COR-L47 (cell line): Measurements from ENCODE around the gene HAAO.
A peak's percentile ranks its signal among the peaks of the same experiment; 100 is the strongest.

Experiments
- DNase-seq: peaks from one replicate; lab custom pipeline; 2025; lab: John Stamatoyannopoulos, UW

The HAAO gene

DNA sequence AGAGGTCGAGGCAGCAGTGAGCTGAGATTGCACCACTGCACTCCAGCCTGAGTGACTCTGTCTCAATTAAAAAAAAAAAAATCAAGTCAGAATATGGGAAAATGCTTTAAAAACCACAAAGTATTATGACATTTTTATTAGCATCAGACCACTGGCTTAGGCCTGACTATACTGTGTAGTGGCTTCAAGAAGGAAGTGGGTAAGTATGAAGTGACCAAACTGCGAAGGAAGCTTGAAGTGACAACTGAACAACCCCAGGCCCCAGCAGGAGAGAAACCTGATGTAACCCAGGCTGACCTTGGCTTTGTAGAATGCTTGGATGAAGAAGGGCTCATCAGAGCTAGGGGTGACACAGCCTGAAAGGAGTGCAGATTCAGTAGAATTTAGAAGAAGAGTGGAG, 21.4 kb upstream of the HAAO start:
- no peak for DNase-seq

DNA sequence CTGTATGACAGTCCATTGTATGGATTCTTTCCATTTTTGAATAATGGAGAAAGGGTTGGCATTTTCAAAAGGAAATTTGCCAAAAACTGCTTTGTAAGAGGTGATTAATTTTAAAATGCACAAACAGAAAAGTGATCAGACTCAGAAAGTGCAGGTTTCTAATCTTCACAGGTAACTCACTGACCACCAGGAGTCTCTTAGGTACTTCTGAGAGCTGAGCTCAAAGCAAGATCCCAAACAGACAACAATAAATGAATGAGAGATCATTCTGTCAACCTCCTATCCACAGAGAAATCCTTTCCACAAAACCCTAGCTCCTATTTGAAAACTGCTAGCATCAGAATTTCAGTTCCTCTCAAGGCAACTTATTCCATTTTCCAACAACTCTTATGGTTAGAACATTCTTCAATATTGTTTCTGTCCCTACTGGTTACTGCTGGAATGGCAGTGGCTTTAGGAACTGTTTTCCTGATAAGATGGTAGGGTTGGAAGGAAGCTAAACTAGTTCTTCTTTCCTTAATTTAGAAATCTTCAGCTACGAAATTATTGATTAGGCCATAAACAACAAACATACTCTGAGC, 20.6 kb upstream of the HAAO start:
- peak; percentile 5 for DNase-seq

DNA sequence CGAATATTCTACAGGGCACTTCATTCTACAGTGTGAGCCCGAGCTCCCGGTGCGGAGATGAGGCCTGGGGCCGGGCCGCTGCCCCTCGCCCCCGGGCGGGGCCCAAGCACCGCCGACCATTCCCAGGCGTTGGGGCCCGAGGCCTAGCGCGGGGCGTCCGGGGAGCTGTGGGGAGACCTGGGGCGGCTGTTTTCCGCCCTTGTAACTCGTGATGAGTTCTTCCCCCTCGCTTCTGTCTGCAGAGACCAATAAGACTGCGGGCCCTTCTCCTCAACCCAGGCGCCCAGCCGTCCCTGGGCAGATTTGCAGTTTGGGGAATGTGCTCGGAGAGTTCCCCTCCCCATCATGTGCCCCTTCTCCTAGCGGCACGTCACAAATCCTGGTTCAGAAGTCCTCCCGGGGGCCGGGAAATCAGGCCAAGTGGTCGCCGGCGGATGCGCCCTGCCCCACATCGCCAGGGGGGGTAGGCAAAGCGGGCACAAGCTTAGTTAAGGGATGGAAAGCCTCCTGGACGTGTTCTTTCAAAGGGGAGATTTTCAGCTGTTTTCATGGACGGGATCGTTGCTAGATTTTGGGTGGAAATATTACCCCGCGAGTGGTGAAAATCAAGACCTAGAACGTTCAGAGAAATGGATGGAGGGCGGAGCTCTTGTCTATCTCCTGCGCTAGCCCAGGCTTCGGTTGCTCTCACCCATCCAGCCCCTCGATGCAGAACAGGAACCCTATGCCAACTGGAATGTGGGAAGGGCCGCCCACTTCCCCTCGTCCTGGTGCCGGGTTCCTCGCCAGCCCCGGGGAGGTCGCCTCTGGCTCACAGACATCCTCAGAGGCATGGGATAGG, 18.8 kb upstream of the HAAO start:
- DNase-seq, result peak; percentile 50

DNA sequence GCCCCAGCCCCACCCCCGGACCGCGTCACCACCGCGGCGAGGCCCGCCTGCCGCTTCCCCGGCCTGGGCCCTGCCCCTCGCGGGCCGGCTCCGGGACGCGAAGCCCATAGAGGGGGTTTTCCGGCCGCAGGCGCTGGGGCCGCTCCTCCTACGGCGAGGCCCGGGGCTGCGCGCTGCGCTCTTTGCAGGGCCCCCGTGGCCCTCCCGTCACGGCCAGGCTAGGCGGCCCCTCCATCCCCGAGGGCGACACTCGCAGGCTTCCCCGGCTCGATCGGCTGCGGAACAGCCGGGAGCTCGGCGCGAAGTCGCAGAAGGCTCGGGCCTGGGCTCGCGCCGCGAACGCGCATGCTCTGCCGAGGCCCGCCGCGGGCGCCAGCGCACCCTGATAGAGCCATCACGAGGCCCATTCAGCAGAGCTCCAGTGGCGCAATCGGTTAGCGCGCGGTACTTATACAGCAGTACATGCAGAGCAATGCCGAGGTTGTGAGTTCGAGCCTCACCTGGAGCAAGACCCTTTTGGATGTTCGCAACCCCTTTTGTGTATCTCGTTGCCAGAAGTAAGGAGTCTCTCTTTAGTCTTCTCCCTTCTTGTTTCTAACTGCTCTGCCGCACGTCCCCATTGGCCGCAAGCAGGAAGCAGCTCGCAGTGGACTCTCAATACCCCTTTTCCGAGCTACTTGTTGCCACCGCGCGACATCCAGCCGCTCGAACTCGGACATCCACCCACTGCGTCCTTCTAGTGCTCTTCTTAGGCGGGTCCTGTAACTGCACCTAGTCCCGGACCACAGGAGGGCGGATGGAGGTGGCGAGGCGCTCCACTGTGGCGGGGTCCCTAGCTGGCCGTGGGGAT, 18.0 kb upstream of the HAAO start:
- DNase-seq, result peak; percentile 93

DNA sequence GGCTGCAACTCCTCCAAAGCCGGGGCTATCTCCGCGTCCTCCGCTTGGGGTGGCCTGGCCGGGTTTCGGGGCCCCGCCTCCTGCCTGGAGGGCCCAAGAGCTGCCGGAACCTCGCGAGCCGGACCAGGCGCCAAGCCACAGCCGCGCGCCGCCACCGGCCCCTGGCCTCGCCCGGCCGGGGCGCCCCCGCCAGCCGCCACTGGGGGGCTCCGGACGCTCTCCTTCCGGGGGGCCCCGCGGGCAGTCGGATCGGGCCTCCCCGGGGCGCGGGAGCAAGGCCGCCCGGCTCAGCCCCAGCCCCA, 17.4 kb upstream of the HAAO start:
- no peak for DNase-seq

DNA sequence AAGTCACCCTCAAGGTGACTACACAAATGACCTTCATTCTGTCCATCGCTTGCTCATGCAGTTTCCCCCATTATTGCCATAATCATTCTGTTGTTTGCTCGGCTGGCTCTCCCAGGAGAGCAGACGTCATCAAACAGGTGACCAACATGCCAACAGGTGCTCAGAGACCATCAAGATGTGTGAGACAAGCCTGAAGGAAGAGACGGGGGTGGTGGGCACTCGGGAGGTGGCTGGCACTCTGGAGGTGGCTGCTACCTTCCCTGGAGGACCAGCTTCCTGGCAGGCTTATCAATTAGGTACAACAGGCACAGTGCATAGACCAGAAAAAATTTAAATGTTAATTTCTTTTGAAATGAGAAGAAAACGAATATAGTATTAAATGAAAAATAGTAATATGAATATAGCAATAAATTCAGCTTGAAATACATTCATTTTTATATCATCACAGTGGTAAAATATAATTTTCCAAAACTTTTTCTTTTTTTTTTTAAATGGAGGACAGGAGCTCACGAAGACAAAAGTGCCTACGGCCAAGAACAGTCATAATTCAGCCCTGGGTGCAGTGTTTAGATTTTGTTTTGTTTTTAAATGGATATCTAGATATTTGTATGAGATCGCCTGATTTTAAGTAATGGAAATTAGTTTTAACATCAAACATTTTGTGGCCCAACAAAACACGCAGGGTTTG, 16.9 kb upstream of the HAAO start:
- peak; percentile 47 for DNase-seq

DNA sequence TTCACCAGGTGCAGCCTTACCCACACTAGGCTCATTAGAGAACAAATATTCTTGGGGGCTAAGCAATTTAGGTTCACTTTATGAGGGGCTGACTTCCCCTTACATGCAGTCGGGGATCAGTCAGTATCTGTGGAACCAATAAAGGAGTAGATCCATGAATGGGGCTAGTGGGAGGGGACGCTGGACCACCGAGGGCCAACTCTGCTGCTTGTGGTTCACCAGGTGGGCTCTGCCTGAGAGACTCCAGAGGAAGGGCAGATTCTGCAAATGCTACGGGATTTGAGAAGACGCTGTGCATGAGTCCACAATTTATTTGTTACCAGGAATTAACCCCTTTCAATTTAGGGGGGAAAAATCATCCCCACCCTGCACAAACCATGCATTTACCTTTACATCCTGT, 15.9 kb upstream of the HAAO start:
- no peak for DNase-seq

DNA sequence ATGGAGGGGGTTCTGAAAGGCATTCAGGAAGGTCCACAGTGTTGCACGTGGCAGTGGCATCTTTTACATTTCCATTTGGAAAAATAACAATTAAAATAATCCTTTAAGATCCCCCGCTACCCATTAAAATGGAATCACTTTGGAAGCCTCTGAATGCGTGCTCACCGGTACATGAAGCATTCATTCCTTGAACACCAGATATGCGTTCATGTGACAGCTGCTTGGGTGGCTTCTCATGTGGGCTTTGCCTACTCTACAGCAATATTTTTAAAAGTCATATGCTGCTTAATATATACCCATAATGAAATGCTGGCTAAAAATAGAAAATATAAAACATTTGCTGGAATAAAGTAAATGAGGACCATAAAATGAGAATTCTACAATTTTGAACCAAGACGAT, 14.4 kb upstream of the HAAO start:
- no peak for DNase-seq

DNA sequence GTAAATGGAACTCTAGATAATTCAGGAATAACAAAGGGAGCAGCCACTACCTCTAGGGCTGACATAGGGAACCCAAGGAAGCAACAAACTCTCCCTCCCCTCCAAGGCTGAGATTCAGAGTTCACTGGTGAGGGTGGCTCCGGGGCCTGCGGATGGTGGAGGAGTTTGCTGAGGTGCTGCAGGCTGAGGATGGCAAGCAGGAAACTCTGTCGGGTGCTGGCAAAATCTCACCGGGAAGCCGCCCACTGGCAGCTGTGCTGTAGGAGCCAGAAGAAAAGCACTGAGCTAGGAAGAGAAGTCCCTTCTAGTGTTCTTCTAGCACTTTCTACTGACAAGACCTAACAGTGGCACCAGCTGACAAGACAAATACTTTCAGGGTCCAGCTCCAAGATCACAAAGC, 12.5 kb upstream of the HAAO start:
- no peak for DNase-seq

DNA sequence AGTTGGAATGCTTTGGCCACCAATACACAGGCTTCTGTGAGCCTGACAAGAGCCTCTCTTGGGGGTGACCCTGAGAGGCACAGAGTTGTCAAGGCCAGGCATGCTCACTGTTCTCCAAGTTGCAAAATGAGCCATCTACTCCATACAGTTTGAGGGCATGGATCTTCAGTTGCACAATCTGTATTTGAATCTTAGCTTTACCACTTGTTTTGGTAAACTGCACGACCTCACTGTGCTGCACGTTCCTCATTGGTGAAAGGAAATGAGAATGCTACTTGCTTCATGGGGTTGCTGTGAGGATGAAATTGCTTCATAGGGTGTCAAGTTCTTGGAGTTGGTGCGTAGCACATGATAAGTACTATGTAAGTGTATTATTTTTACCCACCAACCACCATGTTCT, 12.0 kb upstream of the HAAO start:
- no peak for DNase-seq

DNA sequence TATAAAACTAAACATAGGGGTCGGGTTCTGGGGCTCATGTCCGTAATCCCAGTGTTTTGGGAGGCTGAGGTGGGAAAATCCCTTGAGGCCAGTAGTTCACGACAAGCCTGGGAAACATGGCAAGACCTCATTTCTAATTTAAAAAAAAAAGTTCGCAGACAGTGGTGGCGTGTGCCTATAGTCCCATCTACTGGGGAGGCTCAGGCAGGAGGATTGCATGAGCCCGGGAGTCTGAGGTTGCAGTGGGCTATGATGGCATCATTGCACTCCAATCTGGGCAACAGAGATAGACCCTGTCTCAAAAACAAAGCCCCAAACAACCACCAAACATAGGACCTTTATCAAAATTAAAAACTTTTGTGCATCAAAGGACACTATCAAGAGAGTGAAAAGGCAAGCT, 9.8 kb upstream of the HAAO start:
- no peak for DNase-seq

DNA sequence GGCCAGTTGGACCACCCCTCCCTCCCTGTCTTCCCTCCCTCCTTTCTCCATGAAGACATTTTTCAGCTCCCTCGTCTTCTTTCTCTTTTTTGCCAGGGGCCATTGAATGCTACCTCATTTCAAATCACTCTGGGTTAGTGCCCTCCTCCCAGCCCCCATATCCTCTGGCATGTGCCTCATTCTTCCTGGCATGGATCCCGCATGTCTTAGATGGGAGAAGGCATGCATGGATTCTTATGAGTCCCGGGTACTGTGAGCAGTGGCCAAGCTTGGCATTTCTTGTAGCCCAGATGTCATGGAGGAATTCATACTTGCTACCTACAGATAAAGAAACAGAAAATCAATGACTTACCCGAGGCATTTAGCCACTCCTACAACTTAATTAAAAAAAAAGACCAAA, 9.0 kb upstream of the HAAO start:
- no peak for DNase-seq

DNA sequence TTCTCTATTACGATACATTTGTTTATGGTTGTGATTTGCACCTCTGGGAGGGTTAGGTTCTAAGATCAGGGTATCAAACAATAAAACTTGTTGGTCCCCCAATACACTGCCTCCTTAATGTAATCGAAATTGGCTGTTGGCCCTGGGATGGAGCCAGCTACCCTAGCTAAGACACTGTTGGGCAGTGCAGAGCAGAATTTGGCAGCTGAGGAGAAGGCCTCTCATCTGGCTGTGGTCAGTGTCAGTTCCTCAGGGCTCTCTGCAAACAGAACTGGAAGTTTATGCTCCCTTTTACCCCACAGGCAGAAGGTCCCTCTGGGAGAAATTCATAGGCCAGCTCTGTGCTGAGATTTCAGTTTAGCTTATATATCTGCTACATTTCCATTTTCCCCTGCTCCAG, 8.6 kb upstream of the HAAO start:
- DNase-seq, result no peak

DNA sequence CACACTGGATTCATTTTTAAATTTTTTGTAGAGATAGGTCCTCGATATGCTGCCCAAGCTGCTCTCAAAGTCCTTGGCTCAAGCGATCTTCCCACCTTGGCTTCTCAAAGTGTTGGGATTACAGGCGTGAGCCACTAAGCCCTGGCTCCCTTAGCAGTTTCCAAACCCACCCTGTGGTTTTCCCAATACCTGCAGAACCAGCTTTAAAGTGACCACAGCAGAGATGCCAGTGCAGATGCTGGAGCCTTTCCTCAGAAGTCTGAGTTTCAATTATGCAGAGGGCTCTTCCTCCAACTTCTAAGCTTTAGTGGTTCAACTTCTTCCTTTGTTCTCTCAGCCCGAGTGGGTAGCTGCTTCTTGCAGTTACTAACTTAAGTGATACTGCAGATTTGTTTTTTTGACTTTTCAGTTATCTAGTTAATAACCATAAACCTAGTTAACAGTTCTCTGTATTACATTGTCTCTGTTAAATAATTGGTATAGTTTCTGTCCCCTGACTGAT, 8.1 kb upstream of the HAAO start:
- DNase-seq, result no peak

DNA sequence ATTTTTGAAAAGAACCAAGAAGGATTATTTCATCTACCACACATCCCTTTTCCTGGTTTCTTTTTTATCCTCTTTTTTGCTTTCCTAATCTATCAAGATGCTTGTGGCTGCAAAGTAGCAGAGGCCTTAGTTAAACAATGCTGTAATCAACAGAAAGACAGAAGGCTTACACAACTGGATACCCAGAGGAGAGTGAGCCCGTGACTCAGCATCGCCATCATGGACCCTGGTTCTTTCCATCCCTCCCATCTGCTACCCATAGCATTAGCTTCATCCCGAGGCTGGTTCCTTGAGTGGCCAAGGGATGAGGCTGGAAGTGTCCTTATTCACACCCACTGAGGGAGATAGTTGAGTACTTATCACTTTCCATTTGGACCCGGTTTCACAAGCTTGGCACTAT, 7.5 kb upstream of the HAAO start:
- no peak for DNase-seq

DNA sequence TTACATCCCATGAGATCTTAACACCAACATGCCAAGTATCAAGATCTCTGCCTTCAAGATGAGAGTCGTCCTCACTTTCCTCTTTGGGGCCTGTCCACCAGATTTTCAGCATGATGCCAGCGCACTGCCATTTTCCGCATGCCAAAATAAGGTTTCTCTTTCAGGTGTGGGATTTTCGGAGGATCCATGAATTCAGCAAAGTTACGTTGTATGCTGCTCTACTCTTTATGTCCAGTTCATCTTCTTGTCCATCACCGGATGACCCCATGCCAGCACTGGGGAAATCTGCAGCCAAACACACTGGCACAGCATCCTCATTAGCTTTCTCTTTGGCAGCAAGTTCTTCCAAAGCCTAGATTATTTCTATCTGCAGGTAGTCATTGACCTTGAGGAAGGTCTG, 4.9 kb upstream of the HAAO start:
- no peak for DNase-seq

DNA sequence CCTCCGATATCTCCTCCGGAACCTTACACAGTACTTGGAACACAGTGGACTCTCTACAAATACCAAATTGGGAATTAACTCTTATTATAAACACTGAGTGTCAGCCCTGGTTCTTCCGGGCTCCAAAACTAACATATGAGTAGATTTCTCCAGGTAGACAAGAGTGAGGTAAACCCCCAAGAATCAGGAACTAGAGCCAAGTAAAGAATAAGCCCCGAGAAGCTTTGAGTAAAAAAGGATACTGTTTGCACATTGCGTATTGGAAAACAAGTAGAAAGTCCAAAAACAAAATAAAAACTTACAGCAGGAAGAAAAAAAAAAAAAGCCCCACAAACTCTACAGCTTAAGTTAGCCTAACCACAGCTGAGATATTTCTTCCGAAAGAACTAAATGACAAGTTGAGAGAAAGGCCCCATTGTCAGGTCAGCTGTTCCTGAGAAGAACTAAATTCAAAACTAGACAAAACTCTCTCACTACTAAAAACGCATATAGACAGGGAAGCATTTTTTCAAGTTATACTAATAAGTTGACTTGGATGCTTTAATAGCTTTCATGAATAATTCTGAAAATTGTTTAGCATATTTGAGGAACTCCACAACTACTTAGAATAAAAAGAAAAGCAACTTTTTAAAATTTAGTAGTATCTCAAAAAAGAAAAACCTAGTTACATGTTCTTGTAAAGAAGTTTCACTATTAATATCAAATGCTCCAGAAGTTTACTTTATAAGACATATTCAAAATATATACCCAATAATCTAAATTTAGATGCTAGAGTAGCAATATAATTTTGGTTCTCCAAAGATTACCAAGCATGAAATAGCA, 4.3 kb upstream of the HAAO start:
- no peak for DNase-seq

DNA sequence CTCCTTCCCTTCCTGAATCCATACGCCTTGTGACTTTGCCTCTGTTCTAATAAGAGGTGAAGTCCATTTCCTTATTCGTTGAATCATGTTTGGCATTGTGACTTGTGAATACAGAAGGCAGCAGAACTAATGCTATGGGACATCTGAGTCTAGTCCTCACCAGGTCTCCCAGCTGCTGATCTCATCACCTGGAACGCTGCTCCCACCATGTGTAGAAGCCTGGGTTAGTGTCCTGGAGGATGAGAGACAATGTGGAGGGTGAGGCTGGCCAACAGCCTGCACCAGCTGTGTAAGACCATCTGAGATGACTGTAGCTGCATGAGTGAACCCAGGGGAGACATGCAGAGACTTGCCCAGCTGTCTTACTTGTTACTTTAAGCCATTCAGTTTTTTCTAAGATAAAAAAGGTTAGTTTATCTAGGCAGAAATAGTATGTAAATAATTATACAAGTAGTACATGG, 3.5 kb upstream of the HAAO start:
- DNase-seq, result no peak

DNA sequence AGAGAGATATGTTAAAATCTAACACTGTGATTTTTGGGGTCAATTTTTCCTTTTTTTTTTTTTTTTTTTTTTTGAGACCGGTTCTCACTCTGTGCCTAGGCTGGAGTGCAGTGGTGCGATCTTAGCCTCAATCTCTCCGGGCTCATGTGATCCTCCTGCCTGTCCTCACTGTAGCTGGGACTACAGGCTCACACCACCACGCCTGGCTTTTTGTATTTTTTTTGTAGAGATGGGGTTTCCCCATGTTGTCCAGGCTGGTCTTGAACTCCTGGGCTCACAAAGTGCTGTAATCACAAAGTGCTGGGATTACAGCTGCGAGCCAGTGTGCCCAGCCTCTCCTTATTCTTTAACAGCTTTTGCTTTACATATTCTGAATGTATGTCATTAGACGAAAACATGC, 2.9 kb upstream of the HAAO start:
- no peak for DNase-seq

DNA sequence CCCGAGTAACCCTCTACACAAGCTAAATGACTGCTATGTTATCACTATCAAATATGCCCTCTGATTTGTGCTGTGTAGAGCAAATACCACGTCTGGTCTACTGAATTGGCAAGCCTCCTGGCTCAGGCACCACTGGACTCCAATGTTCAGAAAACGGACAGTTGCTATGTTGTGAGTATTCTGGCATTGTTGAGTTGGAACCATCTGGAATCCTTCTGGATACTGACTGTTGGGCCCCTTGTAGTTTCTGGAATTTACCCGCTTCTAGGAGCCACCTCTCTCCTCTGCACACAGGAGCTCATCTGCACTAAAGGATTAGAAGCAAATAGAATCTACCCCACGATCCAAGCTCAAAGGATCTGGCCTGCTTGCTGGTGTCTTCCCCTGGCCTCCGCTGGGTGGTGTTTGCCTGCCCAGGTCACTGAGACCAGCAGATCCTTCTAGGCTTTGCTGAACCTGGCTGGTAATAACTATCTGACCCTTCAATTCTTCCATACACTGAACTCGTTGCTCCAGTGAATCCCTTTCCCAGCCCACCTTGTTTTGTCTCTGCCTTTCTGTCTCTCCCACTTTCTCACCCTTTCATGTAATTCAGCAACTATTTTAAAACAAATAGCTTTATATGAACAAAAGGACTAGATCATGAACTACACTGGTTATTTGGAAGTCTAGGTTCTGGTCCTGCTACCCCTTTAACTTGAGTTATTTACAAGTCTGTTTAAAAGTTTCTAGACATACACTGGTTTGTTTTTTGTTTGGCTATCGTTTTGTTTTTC, 2.1 kb upstream of the HAAO start:
- DNase-seq, result no peak
